GM13976 (cell line): ENCODE measurements around the gene WDR83.

ENCODE experiments used
- DNase-seq: peaks from one replicate; pipeline ENCODE4 v3.0.0; 2012; ENCODE audit warnings: low spot score
- CTCF ChIP-seq: IDR thresholded peaks from 2 replicates; pipeline ENCODE4 v1.5.1; 2012; ENCODE audit warnings: borderline replicate concordance, mild to moderate bottlenecking; ENCODE audit not compliant: insufficient read depth; ENCODE audit errors: extremely low read depth, missing control alignments, control extremely low read depth
- in situ Hi-C: fragments of 300-500 bp; cut with MboI; formaldehyde crosslinking; loops from one replicate; pipeline ENCODE4 v1.12.0; 2022; ENCODE audit warnings: low sequenced_read_pairs, mixed read lengths, inconsistent platforms; ENCODE audit not compliant: unreplicated experiment

WDR83 gene

GRCh38 chr19:12646551-12646950 lies 20.1 kb upstream of the WDR83 start:
- no peak for DNase-seq
- no peak for TF ChIP-seq CTCF
- in situ Hi-C loops = no loop called here

DNA sequence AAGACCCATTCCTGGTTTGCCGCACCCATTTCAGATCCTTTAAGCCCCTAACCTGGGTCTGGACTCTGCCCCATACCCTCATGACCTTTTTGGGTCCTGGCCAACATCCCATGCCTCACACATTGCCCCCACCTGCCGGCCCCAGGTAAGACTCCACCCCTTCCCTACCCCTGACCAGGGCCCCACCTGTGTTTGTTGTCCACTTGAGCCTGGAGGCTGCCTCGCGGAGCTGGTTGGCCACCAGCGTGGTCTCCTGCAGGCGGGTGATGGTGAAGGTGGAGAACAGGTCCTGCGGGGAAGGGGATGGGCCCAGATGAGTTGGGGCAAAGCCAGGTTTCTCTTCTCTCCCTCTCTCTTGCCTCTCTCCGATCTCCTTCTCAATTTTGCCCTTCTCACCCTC lies 19.6 kb upstream of the WDR83 start:
- TF ChIP-seq CTCF = no peak
- in situ Hi-C loops = no loop called here
- DNase-seq = peak; percentile 25

GRCh38 chr19:12647490-12648071 lies 19.0 kb upstream of the WDR83 start:
- in situ Hi-C loops = no loop called here
- peak; percentile 76 for DNase-seq
- no peak for TF ChIP-seq CTCF

GRCh38 chr19:12648088-12648487 lies 18.5 kb upstream of the WDR83 start:
- DNase-seq = peak; percentile 28
- in situ Hi-C loops = no loop called here
- TF ChIP-seq CTCF = no peak

GRCh38 chr19:12649941-12650340 lies 16.7 kb upstream of the WDR83 start:
- no peak for TF ChIP-seq CTCF
- DNase-seq = no peak
- in situ Hi-C loops = no loop called here

- DNase-seq = no peak
- in situ Hi-C loops = no loop called here
- TF ChIP-seq CTCF = no peak
These were observed 14.4 kb upstream of the WDR83 start for GRCh38 chr19:12652219-12652618.
